ENCODE results near the gene PDXK.

The PDXK gene

DNA sequence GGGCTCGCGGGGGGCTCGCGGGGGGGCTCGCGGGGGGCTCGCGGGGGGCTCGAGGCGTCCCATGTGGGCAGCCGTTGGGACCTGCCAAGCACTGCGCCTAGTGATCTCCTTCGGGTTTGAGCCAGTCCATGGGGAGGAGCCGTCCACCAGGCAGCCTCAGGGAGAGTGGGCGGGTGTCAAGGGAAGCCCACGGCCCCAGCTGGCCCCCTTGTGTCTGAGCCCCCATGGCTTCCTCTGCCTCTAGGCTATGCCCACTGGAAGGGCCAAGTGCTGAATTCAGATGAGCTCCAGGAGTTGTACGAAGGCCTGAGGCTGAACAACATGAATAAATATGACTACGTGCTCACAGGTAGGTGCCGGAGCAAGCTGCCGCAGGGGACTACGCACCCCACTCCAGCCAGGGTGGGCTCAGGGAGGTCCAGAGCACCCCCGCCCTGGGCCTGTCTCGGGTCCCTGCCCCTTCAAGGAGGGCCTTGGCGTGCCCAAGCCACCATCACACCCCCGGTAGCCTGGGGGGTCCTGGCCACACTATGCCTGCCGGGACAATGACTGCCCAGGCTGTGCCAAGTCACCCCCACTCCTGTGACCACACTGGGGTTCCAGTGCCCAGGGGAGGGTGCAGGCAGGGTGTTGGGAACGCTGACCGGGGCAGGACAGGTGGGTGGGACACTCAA is 22.6 kb downstream of the PDXK start:
- no peak for DNase-seq (ENCODE audit: low spot score)

DNA sequence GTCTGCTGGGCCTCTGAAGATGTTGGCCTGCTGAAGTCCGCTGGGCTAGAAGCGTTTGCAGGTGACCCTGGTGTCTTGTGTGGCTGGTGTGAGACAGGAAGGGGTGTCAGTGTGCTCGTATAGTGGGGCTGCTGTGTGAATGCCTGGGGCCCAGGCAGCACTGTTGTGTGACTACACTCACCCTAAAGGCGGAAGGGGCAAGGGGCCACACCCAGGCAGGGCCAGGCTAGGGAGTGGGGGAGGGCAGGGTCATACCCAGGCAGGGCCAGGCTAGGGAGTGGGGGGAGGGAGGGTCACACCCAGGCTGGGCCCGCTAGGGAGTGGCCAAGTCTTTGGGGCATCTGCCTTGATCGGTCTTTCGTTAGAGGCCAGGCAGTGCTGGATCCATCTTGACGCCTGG is 25.0 kb downstream of the PDXK start:
- DNase-seq (ENCODE audit: low spot score), result no peak

DNA sequence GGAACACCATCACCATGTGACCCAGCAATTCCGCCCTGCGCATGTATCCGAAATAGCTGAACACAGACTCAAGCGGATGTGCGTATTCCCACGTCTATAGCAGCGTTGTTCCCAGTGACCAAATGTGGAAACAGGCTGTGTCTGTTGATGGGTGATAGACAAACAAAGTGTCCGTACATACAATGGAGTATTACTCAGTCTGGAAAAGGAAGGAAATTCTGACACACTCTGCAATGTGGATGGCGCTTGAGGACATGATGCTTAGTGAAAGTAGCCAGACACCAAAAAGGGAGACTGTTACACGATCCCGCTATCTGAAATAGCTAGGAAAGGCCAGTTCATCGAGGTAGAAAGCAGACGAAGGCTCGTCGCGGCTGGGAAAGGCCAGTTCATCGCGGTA is 25.8 kb downstream of the PDXK start:
- no peak for DNase-seq (ENCODE audit: low spot score)

GRCh38 chr21:43745772-43746517 is 27.0 kb downstream of the PDXK start:
- DNase-seq (ENCODE audit: low spot score), result no peak

DNA sequence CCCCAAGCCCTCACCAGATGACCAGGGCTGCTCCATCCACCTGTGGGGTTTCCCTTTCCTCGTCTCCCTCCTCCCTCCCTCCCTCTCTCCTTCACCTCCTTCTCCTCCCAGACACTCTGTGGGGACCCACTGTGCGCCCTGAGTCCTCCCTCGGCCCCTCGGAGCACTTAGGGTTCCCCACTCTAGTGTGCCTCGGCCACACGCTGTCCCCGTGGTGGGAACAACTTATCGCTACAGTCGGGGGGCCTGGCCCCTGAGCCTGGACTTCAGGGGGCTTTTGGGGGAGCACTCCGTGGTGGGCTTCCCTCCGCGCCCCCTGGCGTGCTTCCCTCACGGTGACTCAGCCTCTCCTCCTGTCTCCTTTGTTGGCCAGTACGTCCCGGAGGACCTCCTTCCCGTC is 29.7 kb downstream of the PDXK start:
- DNase-seq (ENCODE audit: low spot score), result no peak

DNA sequence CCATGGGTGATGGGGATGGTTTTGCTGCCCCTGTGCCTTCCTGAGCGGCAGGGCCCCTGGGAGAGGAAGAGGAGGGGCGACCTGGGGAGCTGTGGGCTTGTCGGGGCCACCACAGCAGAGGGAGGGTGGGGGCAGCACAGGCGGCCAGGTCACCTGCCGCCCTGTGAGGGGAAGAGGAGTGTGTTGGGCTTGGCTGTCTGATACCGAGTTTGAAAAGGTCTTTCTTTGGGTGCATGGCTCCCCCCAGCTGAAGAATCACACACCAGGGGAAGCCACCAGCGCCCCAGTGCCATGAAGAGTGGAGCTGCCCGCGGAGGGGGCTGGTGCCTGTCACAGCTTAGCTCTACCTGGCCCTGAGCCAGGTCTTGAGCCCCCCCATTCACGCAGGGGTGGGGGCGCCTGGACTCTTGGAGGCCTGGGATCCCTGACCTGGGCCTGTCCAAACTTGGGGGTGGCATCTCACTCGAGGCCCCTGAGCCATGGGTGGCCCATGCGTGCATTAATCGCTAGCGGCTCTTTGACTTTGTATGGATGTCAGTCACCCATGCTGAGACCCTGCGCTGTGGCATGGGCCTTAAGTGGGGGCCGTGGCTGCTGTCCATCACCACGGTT is 30.8 kb downstream of the PDXK start:
- DNase-seq (ENCODE audit: low spot score), result no peak

DNA sequence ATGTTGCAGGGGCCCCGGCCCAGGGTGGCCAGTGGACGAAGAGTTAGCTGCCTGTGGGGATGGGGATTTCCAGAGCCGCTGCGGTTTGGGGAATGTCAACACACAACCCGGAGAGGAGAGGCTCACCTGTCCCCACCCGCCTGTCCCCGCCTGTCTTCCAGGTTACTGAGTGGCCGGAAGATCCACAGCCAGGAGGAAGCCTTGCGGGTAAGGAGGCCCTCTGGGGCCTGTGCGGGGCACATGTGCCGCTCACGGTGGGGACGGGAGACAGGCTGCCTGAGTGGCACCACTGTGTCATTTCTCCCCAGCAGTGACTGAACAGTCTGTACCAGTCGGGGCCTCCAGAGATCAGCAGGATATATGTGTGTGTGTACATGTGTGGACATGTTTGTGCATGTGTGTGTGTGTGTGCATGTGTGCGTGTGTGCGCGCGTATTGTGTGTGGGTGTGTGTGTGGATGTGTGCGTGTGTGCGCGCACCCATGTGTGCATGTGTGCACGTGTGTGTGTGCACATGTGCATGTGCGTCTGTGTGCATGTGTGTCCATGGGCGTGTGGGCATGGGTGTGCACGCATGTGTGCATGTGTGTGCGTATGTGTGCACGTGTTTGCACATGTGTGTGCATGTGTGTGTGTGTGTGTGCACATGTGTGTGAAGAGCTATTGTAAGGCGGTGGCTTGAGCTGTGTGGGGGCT is 31.6 kb downstream of the PDXK start:
- DNase-seq (ENCODE audit: low spot score), result no peak

DNA sequence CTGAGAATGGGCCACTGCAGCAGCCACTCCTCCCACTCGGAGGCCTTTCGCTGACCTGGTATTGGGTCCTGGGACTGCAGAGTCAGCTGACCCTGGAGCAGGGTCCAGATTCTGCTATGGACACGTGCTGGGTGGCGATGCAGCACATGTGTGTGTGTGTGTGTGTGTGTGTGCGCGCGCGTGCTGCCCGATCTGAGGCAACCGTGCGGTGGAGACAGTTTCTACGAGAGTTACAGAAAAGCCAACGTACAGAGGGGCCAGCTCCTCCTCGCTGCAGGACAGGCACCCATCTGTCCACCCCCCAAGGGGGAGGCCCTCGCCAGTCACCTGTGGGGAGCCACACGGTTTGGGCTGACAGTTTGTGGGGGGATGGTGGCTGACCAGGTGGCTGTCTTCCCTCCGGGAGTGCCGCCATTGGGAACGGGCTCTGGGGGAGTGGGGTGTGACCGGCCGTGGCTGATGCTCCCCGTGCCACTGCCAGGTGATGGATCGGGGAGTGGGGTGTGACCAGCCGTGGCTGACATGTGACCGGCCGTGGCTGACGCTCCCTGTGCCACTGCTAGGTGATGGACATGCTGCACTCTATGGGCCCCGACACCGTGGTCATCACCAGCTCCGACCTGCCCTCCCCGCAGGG is 33.1 kb downstream of the PDXK start:
- DNase-seq (ENCODE audit: low spot score), result no peak

DNA sequence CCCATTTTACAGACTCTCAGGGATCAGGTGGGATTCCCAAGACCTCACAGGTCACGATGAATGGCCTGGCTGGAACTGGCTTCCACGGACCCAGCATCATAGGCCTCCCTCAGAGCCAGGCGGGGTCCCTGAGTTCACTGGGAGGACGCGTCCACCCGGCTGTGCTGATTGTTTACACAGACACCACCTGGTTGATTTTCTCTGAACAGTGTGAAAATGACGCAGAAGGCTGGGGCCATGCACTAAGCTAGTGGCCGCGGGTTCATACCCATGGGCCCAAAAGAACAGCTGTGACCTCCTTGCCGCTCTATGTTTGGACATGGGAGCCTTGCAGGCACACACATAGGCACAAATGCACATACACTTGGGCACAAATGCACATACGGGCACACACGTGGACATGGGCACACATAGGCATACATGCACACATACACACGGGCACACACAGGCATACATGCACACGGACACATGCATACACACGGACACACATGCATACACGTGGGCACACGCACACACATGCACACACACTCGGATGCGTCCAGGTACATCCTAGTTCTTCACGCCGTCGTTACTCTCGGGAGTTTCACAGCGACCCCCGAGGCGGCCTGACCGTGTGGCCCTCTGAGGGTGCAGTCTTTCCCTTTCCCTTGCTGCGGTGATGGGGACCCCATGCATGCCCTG is 34.0 kb downstream of the PDXK start:
- DNase-seq (ENCODE audit: low spot score), result no peak

DNA sequence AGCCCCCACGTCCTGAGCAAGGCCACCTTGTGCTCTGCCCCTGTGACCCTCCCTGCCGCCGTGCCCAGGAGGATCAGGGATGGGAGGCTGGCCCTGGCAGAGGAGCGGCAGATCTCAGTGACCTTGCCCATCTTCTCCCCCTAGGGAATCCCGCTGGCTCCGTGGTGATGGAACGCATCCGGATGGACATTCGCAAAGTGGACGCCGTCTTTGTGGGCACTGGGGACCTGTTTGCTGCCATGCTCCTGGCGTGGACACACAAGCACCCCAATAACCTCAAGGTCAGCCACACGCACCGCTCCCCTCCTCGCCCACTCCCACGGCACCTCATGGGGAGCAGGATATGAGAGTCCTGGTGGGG is 34.5 kb downstream of the PDXK start:
- no peak for DNase-seq (ENCODE audit: low spot score)

DNA sequence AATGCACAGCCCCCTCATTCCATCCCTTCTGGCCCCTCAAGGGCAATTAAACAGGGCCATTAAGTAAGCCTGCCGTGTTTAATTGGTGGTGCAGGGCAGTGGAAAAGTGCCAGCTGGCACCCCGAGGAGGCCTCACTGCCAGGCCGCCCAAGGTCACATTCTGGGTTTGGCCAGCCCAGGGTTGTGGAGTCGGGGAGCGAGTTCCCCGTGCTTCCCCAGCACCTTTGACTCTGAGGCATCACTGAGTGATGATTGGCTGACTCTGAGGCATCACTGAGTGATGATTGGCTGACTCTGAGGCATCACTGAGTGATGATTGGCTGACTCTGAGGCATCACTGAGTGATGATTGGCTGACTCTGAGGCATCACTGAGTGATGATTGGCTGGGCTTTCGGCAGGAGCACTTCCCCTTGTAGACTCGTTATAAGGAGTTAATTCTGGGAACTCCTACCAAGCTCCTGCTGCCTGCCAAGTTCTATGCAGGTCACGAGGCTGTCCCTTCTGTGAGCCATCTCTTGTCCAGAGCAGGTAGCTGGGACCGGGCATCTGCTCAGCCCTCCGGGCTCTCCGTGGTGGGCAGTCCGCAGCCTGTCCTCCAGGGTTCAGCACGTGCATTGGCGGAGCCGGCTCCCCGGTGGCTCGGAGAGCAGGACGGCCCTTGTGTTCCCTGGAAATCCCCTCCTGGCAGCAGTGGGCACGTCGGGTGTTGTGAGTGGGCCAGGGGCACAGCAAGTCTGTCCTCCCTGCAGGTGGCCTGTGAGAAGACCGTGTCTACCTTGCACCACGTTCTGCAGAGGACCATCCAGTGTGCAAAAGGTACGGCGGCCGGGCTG is 36.2 kb downstream of the PDXK start:
- DNase-seq (ENCODE audit: low spot score), result no peak

GRCh38 chr21:43755820-43756594 is 37.1 kb downstream of the PDXK start:
- no peak for DNase-seq (ENCODE audit: low spot score)

DNA sequence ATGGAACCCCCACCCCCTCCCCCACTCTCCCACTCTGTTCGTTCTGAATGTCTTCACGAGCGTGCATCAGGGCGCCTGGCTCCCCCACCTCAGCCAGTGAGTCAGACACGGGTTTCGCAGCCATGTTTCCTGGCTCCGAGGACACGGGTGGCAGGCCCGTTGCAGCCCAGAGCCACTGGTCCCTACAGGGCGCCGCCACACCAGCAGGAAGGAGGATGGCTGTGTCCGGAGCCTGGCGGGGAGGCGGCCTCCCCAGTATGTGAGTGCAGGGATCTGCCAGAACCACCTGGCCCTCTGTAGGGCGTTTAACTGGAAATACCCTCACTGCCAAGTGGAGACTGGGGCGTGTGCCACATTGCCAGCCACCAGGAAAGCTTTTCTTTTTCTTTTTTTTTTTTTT is 38.7 kb downstream of the PDXK start:
- no peak for DNase-seq (ENCODE audit: low spot score)

- no peak for DNase-seq (ENCODE audit: low spot score)
These were observed 39.2 kb downstream of the PDXK start for GRCh38 chr21:43758111-43758641.

DNA sequence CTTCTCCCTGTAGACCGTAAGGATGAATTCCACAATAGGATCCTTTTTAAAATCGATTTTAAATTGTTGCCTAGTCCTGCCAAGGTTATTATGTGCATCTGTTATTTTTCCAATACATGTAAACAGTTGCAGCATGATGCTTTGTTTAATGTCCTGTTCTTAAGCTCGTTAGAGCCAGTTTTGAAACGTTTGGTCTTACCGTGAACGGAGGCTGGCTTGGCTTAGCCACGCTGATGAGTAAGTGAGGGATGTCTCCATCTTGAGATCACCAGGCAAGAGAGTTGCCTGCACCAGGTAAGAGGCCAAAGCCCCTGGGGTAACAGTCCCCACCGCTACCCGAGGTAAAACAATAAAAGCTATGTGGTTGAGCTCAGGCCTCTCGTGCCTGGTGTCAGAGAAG is 39.9 kb downstream of the PDXK start:
- DNase-seq (ENCODE audit: low spot score), result no peak

- no peak for DNase-seq (ENCODE audit: low spot score)
These were observed 40.7 kb downstream of the PDXK start for GRCh38 chr21:43759651-43760050.

GRCh38 chr21:43760391-43760958 is 41.5 kb downstream of the PDXK start:
- DNase-seq (ENCODE audit: low spot score), result no peak

DNA sequence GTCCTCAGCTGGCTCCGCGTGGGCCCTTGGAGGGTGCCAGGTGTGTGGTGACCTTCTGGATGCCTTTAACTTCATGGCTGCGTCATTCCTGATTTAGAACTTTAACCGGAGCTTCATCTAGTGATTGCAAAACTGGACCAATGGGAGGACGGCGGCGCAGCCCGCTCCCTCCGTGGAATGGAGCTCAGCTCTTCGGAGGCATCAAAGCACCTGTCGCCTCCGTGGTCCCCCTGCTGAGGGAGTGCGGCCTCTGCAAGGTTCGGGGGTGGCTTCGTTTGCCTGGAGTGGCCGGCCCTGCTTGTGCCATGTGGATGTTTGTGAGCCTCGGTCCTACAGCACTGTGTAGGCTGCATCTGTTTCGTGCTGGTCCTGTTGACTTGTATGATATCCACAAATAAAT is 43.0 kb downstream of the PDXK start:
- no peak for DNase-seq (ENCODE audit: low spot score)

DNA sequence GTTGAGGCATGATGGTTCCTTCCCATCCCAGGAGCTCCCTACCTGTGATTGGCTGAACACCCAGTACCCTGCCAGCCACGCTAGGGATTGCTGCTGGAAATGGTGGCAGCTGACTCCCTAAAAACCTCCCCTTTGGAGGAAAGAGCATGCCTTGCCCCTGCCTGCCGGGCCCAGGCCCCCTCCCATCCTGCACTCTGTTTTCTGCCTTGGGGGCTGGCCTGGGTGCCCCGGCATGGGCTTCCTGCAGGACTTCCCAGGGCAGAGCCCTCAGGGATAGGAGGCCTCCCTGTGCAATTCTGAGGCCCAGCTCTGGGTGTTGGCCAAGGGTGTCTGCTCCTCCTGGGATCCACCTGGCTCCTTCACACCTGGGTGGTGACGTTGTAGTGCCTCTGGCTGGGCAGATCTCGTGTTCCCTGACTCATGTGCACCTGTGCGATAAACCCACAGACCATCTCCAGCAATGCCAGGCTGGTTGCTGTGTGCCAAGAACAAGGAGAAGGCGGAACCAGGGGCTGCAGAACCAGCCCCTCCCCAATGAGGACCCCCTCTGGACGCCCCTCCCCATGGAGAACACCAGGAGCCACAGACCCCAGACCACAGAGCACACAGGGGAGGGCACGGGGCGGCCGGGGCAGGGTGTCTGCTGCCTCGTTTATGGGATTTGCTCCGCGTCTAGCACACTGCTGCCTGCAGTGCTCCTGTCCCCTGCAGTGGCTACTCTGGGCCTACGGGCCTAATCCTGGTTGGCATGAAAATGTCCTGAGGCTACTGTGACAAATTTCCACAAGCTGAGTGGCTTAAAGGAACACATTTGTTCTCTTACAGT is 43.6 kb downstream of the PDXK start:
- DNase-seq (ENCODE audit: low spot score), result no peak

All from CD4-positive, alpha-beta T cell treated with Interleukin-6 at 100 ng/mL for 8 hours (primary cell).